Measurements from ENCODE around the gene LRFN2. TPM values are rescaled to one million over a fixed set of nuclear protein-coding genes. Genes with fewer than 3 reads are reported as not detected.

LRFN2 gene
- total RNA-seq, 1 donor from 2014 or later, result not detected

DNA sequence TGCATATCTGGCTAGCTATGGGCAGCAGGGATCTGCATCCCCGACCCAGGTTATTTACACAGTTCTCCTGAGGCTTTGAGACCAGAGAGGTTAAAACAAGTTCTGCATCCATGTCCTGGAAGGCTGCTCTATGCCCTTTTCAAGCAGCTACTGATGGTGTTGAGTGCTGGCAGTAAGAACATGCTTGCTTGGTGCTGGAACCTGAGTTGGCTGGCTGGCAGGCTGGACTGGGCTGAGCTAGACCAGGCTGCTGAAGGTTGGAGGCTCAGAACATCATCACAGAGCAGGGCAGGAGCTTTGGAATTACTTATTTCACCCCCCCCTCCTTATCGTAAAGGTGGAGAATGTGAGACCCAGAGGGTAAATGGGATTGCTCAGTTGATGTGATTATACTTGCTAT is 16.9 kb upstream of the LRFN2 start:
- Histone ChIP-seq H3K27ac (no peak overlapping the region), H3K4me3 (no peak overlapping the region), H3K9me3 (no peaks in the 10 kb centered on the region), H3K4me1 (no peaks in the 10 kb centered on the region), H3K36me3 (no peaks in the 10 kb centered on the region), H3K27me3 (no peaks in the 10 kb centered on the region)
- DNase-seq (ENCODE audit: low spot score in 2 of 2), result peak in 1 of 2 donors; percentile 15
- intact Hi-C loops (cut with DNase I), result no loop called here
- TF ChIP-seq, protein P1, sequence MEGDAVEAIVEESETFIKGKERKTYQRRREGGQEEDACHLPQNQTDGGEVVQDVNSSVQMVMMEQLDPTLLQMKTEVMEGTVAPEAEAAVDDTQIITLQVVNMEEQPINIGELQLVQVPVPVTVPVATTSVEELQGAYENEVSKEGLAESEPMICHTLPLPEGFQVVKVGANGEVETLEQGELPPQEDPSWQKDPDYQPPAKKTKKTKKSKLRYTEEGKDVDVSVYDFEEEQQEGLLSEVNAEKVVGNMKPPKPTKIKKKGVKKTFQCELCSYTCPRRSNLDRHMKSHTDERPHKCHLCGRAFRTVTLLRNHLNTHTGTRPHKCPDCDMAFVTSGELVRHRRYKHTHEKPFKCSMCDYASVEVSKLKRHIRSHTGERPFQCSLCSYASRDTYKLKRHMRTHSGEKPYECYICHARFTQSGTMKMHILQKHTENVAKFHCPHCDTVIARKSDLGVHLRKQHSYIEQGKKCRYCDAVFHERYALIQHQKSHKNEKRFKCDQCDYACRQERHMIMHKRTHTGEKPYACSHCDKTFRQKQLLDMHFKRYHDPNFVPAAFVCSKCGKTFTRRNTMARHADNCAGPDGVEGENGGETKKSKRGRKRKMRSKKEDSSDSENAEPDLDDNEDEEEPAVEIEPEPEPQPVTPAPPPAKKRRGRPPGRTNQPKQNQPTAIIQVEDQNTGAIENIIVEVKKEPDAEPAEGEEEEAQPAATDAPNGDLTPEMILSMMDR (IDR thresholded peaks at IDR 0.05), result no peak

DNA sequence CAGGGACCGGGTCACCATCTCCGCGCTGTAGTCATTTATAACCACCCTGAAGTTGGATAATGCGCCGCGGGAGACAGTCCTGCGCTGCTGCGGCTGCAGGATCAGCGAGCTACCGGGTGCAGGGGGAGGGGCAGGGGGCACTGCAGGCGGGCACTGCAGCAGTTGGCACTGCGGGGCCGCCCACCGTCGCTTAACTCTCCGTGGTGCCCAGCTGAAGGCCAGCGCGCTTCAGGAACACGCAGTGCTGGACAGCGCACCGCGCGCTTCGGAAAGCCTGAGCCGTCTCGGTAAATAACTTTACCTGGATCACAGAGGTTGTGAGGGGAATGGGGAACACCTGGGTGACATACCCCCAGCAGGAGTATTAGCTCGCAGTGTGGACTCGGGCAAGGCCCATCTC is 12.4 kb upstream of the LRFN2 start:
- Histone ChIP-seq H3K4me1 (no peaks in the 10 kb centered on the region), H3K36me3 (no peaks in the 10 kb centered on the region), H3K9me3 (no peaks in the 10 kb centered on the region), H3K27ac (no peak overlapping the region), H3K27me3 (no peaks in the 10 kb centered on the region), H3K4me3 (no peak overlapping the region)
- TF ChIP-seq, protein P1 (IDR thresholded peaks at IDR 0.05), result no peak
- intact Hi-C loops (cut with DNase I), result no loop called here
- peak in 1 of 2 donors; percentile 35 for DNase-seq (ENCODE audit: low spot score in 2 of 2)

DNA sequence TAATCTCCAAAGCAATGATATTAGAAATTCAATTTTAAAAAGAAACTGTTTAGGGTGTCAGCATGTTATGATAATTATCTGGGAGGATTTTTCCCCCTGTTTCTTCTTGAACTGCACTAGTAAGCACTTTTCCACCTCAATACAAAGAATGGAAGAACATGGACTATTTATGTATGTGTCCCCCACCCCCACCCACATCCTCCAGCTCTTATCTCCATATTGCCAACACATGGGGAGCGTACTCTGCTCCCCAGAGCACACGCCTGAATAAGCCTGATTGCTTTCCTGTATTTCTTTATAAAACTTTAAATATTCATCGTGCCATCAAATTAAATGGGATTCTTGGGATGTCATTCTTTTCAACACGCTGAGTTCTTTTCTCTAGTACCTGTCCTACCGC is 11.4 kb upstream of the LRFN2 start:
- Histone ChIP-seq H3K9me3 (no peaks in the 10 kb centered on the region), H3K36me3 (no peaks in the 10 kb centered on the region), H3K4me1 (no peaks in the 10 kb centered on the region), H3K27ac (no peak overlapping the region), H3K27me3 (no peaks in the 10 kb centered on the region), H3K4me3 (no peak overlapping the region)
- TF ChIP-seq, protein P1 (IDR thresholded peaks at IDR 0.05), result no peak
- intact Hi-C loops (cut with DNase I), result no loop called here
- DNase-seq (ENCODE audit: low spot score in 2 of 2), result no peak

DNA sequence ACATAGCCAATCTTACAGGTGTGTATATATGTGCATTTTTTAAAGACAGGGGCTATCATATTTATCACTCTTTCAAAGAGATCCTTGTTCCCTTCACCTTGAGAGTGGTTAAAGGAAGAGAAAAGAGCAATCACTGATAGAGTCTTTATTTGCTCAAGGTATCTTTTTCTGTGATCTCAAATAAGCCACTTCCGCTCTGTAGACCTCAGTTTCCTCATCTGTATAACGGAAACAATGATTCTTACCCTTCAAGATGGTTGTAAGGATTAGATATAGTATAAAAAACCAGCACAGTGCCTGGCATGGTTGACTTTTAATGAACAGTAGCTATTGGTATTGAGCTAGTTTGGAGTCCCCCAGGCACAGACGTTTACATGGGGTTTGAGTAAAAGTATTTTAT is 10.1 kb upstream of the LRFN2 start:
- no peak for DNase-seq (ENCODE audit: low spot score in 2 of 2)
- intact Hi-C loops (cut with DNase I), result no loop called here
- H3K27me3 ChIP-seq, result no peaks in the 10 kb centered on the region

DNA sequence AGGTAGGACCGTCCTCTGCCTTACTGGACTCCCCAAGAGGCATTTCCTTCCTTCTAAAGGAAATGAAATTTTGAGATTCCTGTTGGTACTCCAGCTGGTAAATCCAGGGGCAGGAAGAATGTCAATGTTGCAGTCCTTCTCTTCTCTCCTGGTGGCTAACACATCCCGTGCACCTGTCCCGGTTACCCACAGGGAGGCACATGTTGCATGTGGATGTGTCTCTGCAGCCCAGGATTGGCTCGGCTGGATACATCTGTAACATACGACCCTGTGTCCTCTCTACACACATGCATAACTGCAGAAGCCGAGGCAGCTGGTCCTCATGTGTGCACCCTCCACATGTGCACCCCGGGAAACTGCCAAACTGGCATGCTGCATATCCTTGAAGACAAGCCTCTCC is 1.3 kb upstream of the LRFN2 start:
- TF ChIP-seq, protein P1 (IDR thresholded peaks at IDR 0.05), result no peak
- peaks cover 5% of the 10 kb centered on the region for H3K27me3 ChIP-seq

More for the DNA sequence above, 10.1 kb upstream of the LRFN2 start:
- TF ChIP-seq, protein P1 (IDR thresholded peaks at IDR 0.05), result no peak
- no peak overlapping the region for H3K27ac ChIP-seq
- H3K9me3 ChIP-seq, result no peaks in the 10 kb centered on the region
- H3K36me3 ChIP-seq, result no peaks in the 10 kb centered on the region
- no peak overlapping the region for H3K4me3 ChIP-seq
- H3K4me1 ChIP-seq, result no peaks in the 10 kb centered on the region

DNA sequence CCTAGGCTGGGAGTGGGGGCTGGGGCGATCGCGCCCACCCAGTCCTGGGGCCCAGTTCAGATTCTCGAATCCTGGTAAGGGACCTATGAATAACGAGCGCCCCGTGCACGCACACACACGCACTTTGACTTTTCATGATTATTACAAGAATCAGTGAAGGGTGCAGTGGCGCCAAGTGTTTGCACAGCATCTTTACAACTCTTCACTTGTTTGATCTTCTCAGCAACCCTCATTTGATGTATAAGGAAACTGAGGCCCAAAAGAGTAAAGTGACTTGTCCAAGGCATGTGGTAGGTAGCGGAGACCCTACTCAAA is 863 bp upstream of the LRFN2 start:
- no peaks in the 10 kb centered on the region for H3K36me3 ChIP-seq
- H3K27me3 ChIP-seq, result peaks cover 5% of the 10 kb centered on the region
- intact Hi-C loops (cut with DNase I), result loop anchor here (10.0 kb wide), 1 partner anchor 237 kb away; no protein-coding TSS in a partner anchor
- TF ChIP-seq, protein P1 (IDR thresholded peaks at IDR 0.05), result no peak
- no peak for DNase-seq (ENCODE audit: low spot score in 2 of 2)
- H3K4me1 ChIP-seq, result no peaks in the 10 kb centered on the region
- H3K9me3 ChIP-seq, result no peaks in the 10 kb centered on the region
- peak overlapping the region; percentile 64 to 70 for H3K4me3 ChIP-seq
- no peak overlapping the region for H3K27ac ChIP-seq

More for the DNA sequence above, 1.3 kb upstream of the LRFN2 start:
- Histone ChIP-seq H3K9me3 (no peaks in the 10 kb centered on the region), H3K4me1 (no peaks in the 10 kb centered on the region), H3K4me3 (no peak overlapping the region), H3K36me3 (no peaks in the 10 kb centered on the region), H3K27ac (no peak overlapping the region)
- intact Hi-C loops (cut with DNase I), result loop anchor here (10.0 kb wide), 1 partner anchor 236 kb away; no protein-coding TSS in a partner anchor
- DNase-seq (ENCODE audit: low spot score in 2 of 2), result no peak

All from ascending aorta (tissue), 2 donors.